Measurements from ENCODE around the gene POLG.

POLG gene

DNA sequence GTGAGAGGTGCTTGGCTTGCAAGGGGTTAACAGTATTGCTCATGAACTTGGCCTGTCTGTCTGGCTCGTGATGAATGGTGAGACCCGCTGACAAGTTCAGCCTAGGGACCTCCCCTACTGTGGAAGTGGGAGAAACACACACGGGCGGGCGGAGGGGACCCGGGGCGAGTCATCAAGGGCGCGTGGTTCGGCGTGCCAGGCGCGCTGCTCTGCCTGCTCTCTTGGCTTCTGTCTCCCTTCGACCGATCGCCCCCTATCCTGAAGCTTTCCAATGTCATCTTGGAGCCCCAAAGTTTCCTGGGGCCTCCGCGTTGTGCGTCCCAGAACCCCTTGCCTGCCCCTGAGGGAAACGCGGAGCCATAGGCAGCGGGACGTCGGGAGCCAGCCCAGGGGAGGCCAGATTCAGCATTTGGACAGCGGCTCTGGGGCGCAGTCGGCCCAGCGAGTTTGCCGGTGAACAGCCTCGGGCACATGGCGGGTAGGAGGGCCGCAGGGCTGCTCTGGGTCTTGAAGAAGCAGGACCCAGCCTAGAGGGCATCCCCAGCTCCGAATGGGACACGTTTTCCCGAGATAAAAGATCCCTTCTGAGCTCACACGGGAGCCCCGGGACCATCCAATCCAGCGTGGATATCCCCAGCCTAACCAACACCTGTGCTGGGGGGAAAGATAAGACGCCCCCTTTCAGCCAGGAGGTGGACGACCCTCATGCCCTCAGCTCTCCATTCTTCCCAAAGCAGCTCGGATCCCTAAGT is 27.0 kb upstream of the POLG start:
- POLR2A ChIA-PET: no interaction called here
- no peak for TF ChIP-seq CTCF (IDR thresholded peaks at IDR 0.05; ENCODE audit: control extremely low read depth, extremely low read depth, low read depth, missing control alignments)
- DNase-seq (ENCODE audit: extremely low spot score): peak; percentile 82
- CTCF ChIA-PET: interaction anchor here (1.6 to 9.5 kb wide), 6 partner anchors 18 to 112 kb away, joined by 7 to 155 read pairs (median 74); no protein-coding TSS in a partner anchor

GRCh38 chr15:89360294-89360971 is 25.8 kb upstream of the POLG start:
- ChIA-PET CTCF (interaction anchor here (0.7 to 9.5 kb wide), 18 partner anchors 9 to 154 kb away, joined by 3 to 156 read pairs (median 40); partner anchors contain the start of gene POLG), POLR2A (no interaction called here)
- DNase-seq (ENCODE audit: extremely low spot score): no peak
- no peak for TF ChIP-seq CTCF (IDR thresholded peaks at IDR 0.05; ENCODE audit: control extremely low read depth, extremely low read depth, low read depth, missing control alignments)

GRCh38 chr15:89359471-89360293 is 25.1 kb upstream of the POLG start:
- CTCF ChIA-PET: interaction anchor here (0.7 to 9.5 kb wide), 50 partner anchors 9 to 374 kb away, joined by 3 to 156 read pairs (median 8); partner anchors contain the start of genes POLG and TICRR
- DNase-seq (ENCODE audit: extremely low spot score): no peak
- POLR2A ChIA-PET: no interaction called here
- no peak for TF ChIP-seq CTCF (IDR thresholded peaks at IDR 0.05; ENCODE audit: control extremely low read depth, extremely low read depth, low read depth, missing control alignments)

- TF ChIP-seq CTCF (IDR thresholded peaks at IDR 0.05; ENCODE audit: control extremely low read depth, extremely low read depth, low read depth, missing control alignments): peak; percentile 97
- DNase-seq (ENCODE audit: extremely low spot score): peak; percentile 91
- ChIA-PET CTCF (interaction anchor here (0.7 to 9.5 kb wide), 59 partner anchors 8 to 374 kb away, joined by 3 to 156 read pairs (median 5); partner anchors contain the start of genes POLG and TICRR), POLR2A (no interaction called here)
These were observed 24.3 kb upstream of the POLG start for GRCh38 chr15:89358755-89359439.

- DNase-seq (ENCODE audit: extremely low spot score): no peak
- TF ChIP-seq CTCF (IDR thresholded peaks at IDR 0.05; ENCODE audit: control extremely low read depth, extremely low read depth, low read depth, missing control alignments): no peak
- ChIA-PET CTCF (interaction anchor here (0.7 to 9.5 kb wide), 54 partner anchors 8 to 375 kb away, joined by 3 to 156 read pairs (median 7); partner anchors contain the start of genes POLG and TICRR), POLR2A (no interaction called here)
These were observed 23.8 kb upstream of the POLG start for GRCh38 chr15:89358435-89358754.

Measured in GM10248 (cell line).